ENCODE measurements around the gene EPB41L2.
"Not testable (repeated sequence)": the region's sequence is repeated elsewhere in the genome, so short reads cannot be mapped to it uniquely, and the experiment has no call there.

EPB41L2 gene

GRCh38 chr6:130829333-130829910, 233.6 kb downstream of the EPB41L2 start:
- DNase-seq = no peak

- no peak for DNase-seq
These were observed 235.5 kb downstream of the EPB41L2 start, which contains the start of gene SMLR1 for GRCh38 chr6:130827247-130828149. TSS of gene SMLR1 (plus strand) at chr6:130827406. CDS start at chr6:130827414, 8 bp downstream.

DNA sequence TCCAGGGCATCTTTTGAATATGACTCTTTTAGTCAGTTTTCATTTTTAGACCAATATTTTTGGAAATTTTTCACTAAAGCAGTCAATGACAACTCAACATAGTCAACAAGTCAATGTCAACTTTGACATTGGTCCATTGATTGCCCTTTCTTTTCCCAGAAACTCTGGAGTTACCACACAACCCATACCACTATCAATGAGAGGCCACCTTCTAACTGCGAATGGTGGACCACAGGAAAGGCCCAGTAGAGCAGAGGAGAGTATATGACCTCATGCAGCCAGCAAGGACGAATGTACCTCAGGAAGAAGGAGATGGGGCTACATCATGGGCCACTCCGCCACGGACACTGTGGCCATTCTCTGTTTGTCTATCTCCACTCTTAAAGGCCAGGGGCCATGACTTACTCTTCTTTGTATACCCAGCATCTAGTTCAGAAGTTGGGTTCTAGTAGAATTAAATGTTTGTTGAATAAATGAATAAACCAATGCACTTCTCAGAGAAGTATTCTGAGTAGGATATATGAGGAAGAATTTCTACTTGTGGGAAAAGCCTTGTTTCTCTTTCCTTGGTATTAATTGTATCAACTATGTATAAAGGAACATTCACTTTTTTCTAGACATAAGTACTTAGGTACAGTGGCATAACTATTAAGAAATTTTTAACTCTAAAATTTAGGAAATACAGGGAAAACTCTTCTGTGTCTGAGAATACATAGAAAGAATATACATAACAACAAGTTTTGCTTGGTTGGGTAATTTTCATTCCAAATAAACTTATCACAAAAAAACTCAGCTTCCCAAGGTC, 236.4 kb downstream of the EPB41L2 start:
- DNase-seq = no peak

DNA sequence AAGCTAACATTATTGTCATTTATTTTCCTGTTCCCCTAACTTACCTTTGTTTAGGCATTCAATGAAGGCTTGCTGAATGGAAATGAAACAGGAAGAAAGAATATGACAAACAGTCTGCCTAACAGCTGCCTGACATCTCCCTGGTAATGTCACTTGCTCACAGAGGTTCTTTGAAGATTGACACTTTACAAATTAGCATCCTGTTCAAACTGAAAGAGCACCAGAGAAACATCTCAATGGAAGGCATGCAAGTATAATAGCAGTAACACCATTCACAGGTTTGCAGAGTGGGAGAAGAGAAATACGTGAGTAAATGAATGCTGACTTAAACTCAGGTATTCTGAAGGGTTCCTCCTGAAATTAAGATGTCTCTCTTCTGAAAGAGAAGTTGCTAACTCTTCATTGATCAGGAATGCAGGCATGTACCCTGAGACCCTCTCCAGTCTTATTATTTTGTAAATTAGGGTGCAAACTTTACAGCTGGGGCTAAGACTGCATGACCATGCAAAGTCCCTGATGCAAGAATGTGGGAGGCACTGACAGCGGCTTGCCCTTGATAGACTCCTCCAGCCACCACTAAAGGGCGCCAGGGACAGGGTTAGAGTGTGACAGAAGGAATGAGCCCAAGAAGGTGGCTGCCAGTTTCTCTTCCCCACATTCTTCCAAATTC, 237.1 kb downstream of the EPB41L2 start:
- no peak for DNase-seq

DNA sequence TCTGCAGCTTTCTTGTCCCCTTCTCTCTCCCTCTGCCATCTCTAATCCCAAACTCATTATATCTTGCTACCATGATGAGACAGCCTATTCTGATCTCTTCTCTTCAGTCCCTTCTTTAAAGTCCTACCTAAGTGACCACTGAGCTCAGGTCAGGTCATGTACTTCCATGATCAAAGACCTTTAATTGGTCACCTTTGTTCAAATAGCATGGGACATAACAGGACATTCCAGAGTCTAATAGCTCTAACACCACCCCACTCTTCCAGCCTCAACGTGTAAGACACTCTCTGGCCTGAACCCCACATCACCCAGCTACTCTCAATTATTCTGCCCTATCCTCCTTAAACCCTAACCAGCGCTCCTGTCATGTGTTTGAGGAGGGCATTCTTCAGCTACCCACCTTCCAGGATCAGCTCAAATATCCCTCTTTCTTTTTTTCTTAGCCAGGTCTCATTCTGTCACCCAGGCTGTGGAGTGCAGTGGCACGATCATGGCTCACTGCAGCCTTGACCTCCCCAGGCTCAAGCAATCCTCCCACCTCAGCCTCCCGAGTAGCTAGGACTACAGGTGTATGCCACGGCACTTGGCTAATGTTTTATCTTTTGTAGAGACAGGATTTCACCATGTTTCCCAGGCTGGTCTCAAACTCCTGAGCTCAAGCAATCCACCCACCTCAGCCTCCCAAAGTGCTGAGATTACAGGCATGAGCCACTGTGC, 237.9 kb downstream of the EPB41L2 start:
- DNase-seq = no peak

GRCh38 chr6:130822736-130823135, 240.3 kb downstream of the EPB41L2 start:
- no peak for DNase-seq

DNA sequence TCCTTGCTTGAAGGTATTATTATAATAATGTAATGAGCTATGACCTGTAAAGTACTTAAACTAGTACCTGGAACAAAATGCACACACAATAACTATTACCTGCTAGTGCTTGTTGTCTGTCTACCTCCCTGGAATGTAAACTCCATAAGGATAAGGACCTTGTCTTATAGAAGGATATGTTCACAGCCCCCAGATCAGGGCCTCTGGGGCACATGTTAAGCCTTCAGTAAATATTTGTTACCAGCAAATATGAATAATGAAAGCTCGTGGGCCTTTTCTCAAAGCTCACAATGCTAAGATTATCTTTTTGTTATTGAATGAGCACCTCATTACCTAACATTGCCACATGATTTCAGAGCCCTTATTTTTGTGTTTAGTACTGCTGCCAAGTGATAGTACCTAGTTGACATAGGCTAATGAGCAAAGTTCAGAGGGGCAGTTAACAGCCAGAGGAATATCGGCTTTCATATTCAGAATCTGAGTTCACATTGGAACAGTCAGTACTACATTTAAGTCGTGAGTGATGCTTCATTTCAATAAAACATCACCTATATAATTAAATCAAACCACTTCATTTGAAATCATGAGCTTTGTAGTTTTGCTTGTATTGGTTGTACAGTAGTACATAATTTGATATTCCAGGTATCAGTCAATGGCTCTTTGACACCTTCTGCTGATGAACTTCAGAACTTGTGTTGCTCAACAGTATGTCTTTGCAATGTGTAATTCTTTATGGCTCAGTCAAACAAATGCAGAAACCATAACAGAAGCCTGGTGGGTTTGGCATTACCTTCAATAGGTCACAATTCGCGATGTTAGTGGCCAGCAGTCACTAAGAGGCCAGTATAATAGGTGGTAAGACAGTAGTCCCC, 247.6 kb downstream of the EPB41L2 start:
- DNase-seq = no peak

DNA sequence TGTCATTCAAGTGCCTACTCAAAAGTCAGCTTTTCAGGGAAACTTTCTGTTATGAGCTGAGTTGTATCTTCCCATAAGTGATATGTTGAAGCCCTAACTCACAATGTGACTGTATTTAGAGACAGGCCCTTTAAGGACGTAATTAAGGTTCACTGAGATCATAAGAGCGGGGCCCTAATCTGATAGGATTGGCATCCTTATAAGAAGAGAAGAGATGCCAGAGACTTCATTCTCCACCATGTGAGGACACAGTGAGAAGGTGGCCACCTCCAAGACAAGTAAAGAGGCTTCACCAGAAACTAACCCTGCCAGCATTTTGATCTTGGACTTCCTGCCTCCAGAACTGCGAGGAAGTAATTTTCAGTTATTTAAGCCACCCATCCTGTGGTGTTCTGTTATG, 248.5 kb downstream of the EPB41L2 start:
- no peak for DNase-seq

GRCh38 chr6:130811932-130812331, 251.1 kb downstream of the EPB41L2 start:
- DNase-seq = no peak

- DNase-seq = no peak
These were observed 252.6 kb downstream of the EPB41L2 start for GRCh38 chr6:130810307-130811030.

DNA sequence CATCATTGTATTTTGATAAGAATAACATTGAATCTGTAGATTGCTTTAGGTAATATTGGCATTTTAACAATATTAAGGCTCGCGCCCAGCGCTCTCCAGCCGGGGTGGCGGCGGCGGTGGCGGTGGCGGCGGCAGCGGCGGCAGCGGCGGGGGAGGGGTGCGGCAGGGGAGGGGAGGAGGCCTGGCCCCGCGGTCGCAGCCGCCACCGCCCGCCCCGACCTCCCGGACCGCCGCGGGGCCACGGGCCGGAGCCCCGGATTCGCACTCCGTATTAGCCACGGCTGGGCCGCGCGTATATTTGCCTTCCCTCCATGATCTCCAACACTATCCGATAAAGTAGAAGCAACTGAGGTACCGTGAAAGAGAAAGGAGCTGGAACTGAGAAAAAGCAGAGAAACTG, 261.7 kb downstream of the EPB41L2 start:
- not testable (repeated sequence) for DNase-seq

GRCh38 chr6:130797061-130797460, 266.0 kb downstream of the EPB41L2 start:
- no peak for DNase-seq

- no peak for DNase-seq
These were observed 266.6 kb downstream of the EPB41L2 start for GRCh38 chr6:130796313-130796905.

- DNase-seq = no peak
These were observed 268.3 kb downstream of the EPB41L2 start for GRCh38 chr6:130794738-130795137.

- no peak for DNase-seq
These were observed 268.9 kb downstream of the EPB41L2 start for GRCh38 chr6:130794010-130794697.

Data from CD4-positive, alpha-beta T cell treated with Interleukin-15 for 1 hour (primary cell).